ENCODE measurements around the gene CD109. TPM values are rescaled to one million over a fixed set of nuclear protein-coding genes. Genes with fewer than 3 reads are reported as not detected.

The CD109 gene
- 1 to 10 TPM; 1.9 to 7.4 (median 4.8) TPM for total RNA-seq

- Histone ChIP-seq H3K36me3 (no peaks in the 10 kb centered on the region), H3K27me3 (peaks cover 25% of the 10 kb centered on the region), H3K4me3 (peak within 1 kb of the TSS; percentile 40 to 57 (median 46)), H3K27ac (peak within 1 kb of the TSS; percentile 69 to 88 (median 82)), H3K4me1 (peaks cover 3 to 20% (median 8%) of the 10 kb centered on the region in 4 donors), H3K9me3 (no peaks in the 10 kb centered on the region)
- WGBS, 2 donors (ENCODE audit: low coverage in 1 of 2) = 2 to 3% methylated on average over 9 to 61 of the region's 61 CpGs
- peak; percentile 11 for DNase-seq
- TF ChIP-seq CTCF (IDR thresholded peaks at IDR 0.05) (no peak), POLR2AphosphoS5 (IDR thresholded peaks at IDR 0.05) (peak in 2 of 3 donors; percentile 18 to 49), POLR2A (IDR thresholded peaks at IDR 0.05) (peak; percentile 24)
- intact Hi-C loops (cut with DNase I; ENCODE audit: low total_unique reads) = no loop called here
- in situ Hi-C loops (cut with MboI; ENCODE audit: low pct_ligation_motif_present in 1 of 4, low pct_unique_long_range_greater_than_20kb in 1 of 4, low sequenced_read_pairs in 3 of 4) = no loop called here
Measured at GRCh38 chr6:73695619-73696421, at the start of gene CD109. TSS of gene CD109 (plus strand) at chr6:73696203. CDS start at chr6:73696216, 13 bp downstream.

- no peak for DNase-seq
- Histone ChIP-seq H3K27ac (no peak overlapping the region), H3K36me3 (no peaks in the 10 kb centered on the region), H3K4me3 (no peak overlapping the region), H3K27me3 (no peaks in the 10 kb centered on the region), H3K4me1 (peaks cover 0 to 18% (median 5%) of the 10 kb centered on the region in 4 donors), H3K9me3 (no peaks in the 10 kb centered on the region)
- no peak for TF ChIP-seq POLR2A (IDR thresholded peaks at IDR 0.05)
- no peak for TF ChIP-seq POLR2AphosphoS5 (IDR thresholded peaks at IDR 0.05)
- TF ChIP-seq CTCF (IDR thresholded peaks at IDR 0.05) = no peak
- TF ChIP-seq EP300 (IDR thresholded peaks at IDR 0.05; ENCODE audit: low read depth) = no peak
- intact Hi-C loops (cut with DNase I; ENCODE audit: low total_unique reads) = no loop called here
- in situ Hi-C loops (cut with MboI; ENCODE audit: low pct_ligation_motif_present in 1 of 4, low pct_unique_long_range_greater_than_20kb in 1 of 4, low sequenced_read_pairs in 3 of 4) = no loop called here
Measured at GRCh38 chr6:73648166-73648565, 47.8 kb upstream of the CD109 start.

- peaks cover 0 to 18% (median 5%) of the 10 kb centered on the region in 4 donors for H3K4me1 ChIP-seq
- DNase-seq = no peak
- H3K27ac ChIP-seq = no peak overlapping the region
- 69 to 96% methylated on average over 3 to 4 of the region's 4 CpGs for WGBS, 2 donors (ENCODE audit: low coverage in 1 of 2)
- in situ Hi-C loops (cut with MboI; ENCODE audit: low pct_ligation_motif_present in 1 of 4, low pct_unique_long_range_greater_than_20kb in 1 of 4, low sequenced_read_pairs in 3 of 4) (no loop called here), intact Hi-C loops (cut with DNase I; ENCODE audit: low total_unique reads) (no loop called here)
- H3K4me3 ChIP-seq = no peak overlapping the region
- no peaks in the 10 kb centered on the region for H3K9me3 ChIP-seq
- no peak for TF ChIP-seq POLR2AphosphoS5 (IDR thresholded peaks at IDR 0.05)
- no peak for TF ChIP-seq CTCF (IDR thresholded peaks at IDR 0.05)
- no peak for TF ChIP-seq EP300 (IDR thresholded peaks at IDR 0.05; ENCODE audit: low read depth)
- no peak for TF ChIP-seq POLR2A (IDR thresholded peaks at IDR 0.05)
- no peaks in the 10 kb centered on the region for H3K36me3 ChIP-seq
- H3K27me3 ChIP-seq = no peaks in the 10 kb centered on the region
Measured at GRCh38 chr6:73649783-73650182, 46.2 kb upstream of the CD109 start.

GRCh38 chr6:73652637-73653570 lies 43.1 kb upstream of the CD109 start:
- no peaks in the 10 kb centered on the region for H3K27me3 ChIP-seq
- peak in 4 of 5 experiments; percentile 26 to 47 (median 38) for TF ChIP-seq CTCF (IDR thresholded peaks at IDR 0.05)
- TF ChIP-seq POLR2A (IDR thresholded peaks at IDR 0.05) = no peak
- TF ChIP-seq EP300 (IDR thresholded peaks at IDR 0.05; ENCODE audit: low read depth) = no peak
- TF ChIP-seq POLR2AphosphoS5 (IDR thresholded peaks at IDR 0.05) = peak; percentile 51 to 58 (median 54)
- WGBS, 2 donors (ENCODE audit: low coverage in 1 of 2) = 1% methylated on average over 8 to 24 of the region's 32 CpGs
- peak overlapping the region; percentile 81 to 100 (median 98) for H3K4me3 ChIP-seq
- intact Hi-C loops (cut with DNase I; ENCODE audit: low total_unique reads) = no loop called here
- no peaks in the 10 kb centered on the region for H3K36me3 ChIP-seq
- DNase-seq = peak; percentile 72
- no peaks in the 10 kb centered on the region for H3K9me3 ChIP-seq
- in situ Hi-C loops (cut with MboI; ENCODE audit: low pct_ligation_motif_present in 1 of 4, low pct_unique_long_range_greater_than_20kb in 1 of 4, low sequenced_read_pairs in 3 of 4) = no loop called here
- H3K4me1 ChIP-seq = peaks cover 0 to 27% (median 12%) of the 10 kb centered on the region in 4 donors
- peak overlapping the region; percentile 98 to 99 (median 99) for H3K27ac ChIP-seq
